NCI-H446 treated with DMSO at 0.1 percent for 48 hours (cell line): ENCODE measurements around the gene FOXN1.

Source experiments
- DNase-seq: peaks from one replicate; lab custom pipeline; 2025; lab: John Stamatoyannopoulos, UW

Gene FOXN1

GRCh38 chr17:28526381-28526780 is 20.2 kb downstream of the FOXN1 start:
- no peak for DNase-seq

GRCh38 chr17:28527181-28527681 is 21.1 kb downstream of the FOXN1 start:
- DNase-seq: no peak

- no peak for DNase-seq
Observed at GRCh38 chr17:28527859-28528258, 21.7 kb downstream of the FOXN1 start.

- DNase-seq: no peak
Observed at GRCh38 chr17:28528327-28529012, 22.3 kb downstream of the FOXN1 start.

GRCh38 chr17:28529013-28529400 is 22.9 kb downstream of the FOXN1 start:
- DNase-seq: no peak

- DNase-seq: no peak
Observed at GRCh38 chr17:28530250-28530649, 24.1 kb downstream of the FOXN1 start.

GRCh38 chr17:28530926-28531325 is 24.8 kb downstream of the FOXN1 start:
- no peak for DNase-seq

GRCh38 chr17:28532050-28532960 is 26.2 kb downstream of the FOXN1 start:
- DNase-seq: no peak

- DNase-seq: no peak
Observed at GRCh38 chr17:28533091-28533807, 27.1 kb downstream of the FOXN1 start.

GRCh38 chr17:28534740-28535375 is 28.7 kb downstream of the FOXN1 start:
- no peak for DNase-seq

GRCh38 chr17:28536532-28537218 is 30.5 kb downstream of the FOXN1 start:
- DNase-seq: no peak

GRCh38 chr17:28537219-28537610 is 31.1 kb downstream of the FOXN1 start:
- DNase-seq: no peak

GRCh38 chr17:28538296-28538895 is 32.2 kb downstream of the FOXN1 start:
- no peak for DNase-seq

GRCh38 chr17:28540231-28540630 is 34.1 kb downstream of the FOXN1 start:
- DNase-seq: no peak

- no peak for DNase-seq
Observed at GRCh38 chr17:28541439-28541838, 35.3 kb downstream of the FOXN1 start.

GRCh38 chr17:28544402-28545140 is 38.4 kb downstream of the FOXN1 start:
- DNase-seq: no peak

- no peak for DNase-seq
Observed at GRCh38 chr17:28545141-28545503, 39.0 kb downstream of the FOXN1 start.

GRCh38 chr17:28545787-28546415 is 39.8 kb downstream of the FOXN1 start:
- no peak for DNase-seq

- DNase-seq: no peak
Observed at GRCh38 chr17:28547096-28547622, 41.0 kb downstream of the FOXN1 start.
